A549 (cell line): ENCODE results near the gene PRXL2B. TPM values are rescaled to one million over a fixed set of nuclear protein-coding genes. Genes with fewer than 3 reads are reported as not detected.

Source experiments
- ATAC-seq, 2 experiments: fragments of 200-7000 bp in 1 of 2; fragments of >200 bp in 1 of 2; cut with Nextera tagmentation in 1 of 2; cut with Tn5 transposase in 1 of 2; 3 replicates each; pipeline versions ENCODE4 v1.8.0 to v1.9.1; 2018 to 2020; ENCODE audit warnings: mild to moderate bottlenecking in 1 of 2, moderate library complexity in 1 of 2
- CTCF ChIA-PET: fragments of 300-600 bp; sonication (Branson Sonifier 250); formaldehyde crosslinking; extraction: SDS; loops from one replicate; lab custom pipeline; 2021; ENCODE audit warnings: antibody characterized with exemption, inconsistent platforms; lab: Yijun Ruan, JAX
- POLR2A ChIA-PET: fragments of 350-600 bp; formaldehyde crosslinking; extraction: SDS; loops from one replicate; lab custom pipeline; 2021; ENCODE audit warnings: antibody characterized with exemption, inconsistent platforms; lab: Yijun Ruan, JAX
- DNase-seq, 2 experiments: peaks; one replicate each; pipeline versions ENCODE4 v3.0.0 to v3.0.0-alpha.2; 2011 to 2016; ENCODE audit warnings: low read depth in 1 of 2, low spot score in 1 of 2
- FAIRE-seq: peaks from 2 replicates; lab custom pipeline; 2011; peaks lifted over from hg19 to GRCh38; lab: Jason Lieb, UNC
- H3K27ac ChIP-seq, 2 experiments: fragments of >200 bp; sonication (Bioruptor Twin); formaldehyde crosslinking; 3 replicates each; pipeline ENCODE4 v1.5.1; 2016 to 2017
- H3K4me1 ChIP-seq: fragments of >200 bp; sonication (Bioruptor Twin); formaldehyde crosslinking; 3 replicates; pipeline ENCODE4 v1.6.1; 2016
- H3K4me2 ChIP-seq: fragments of >200 bp; sonication (Bioruptor Twin); formaldehyde crosslinking; 3 replicates; pipeline ENCODE4 v1.6.1; 2016
- H3K4me3 ChIP-seq: fragments of >200 bp; sonication (Bioruptor Twin); formaldehyde crosslinking; 3 replicates; pipeline ENCODE4 v1.5.1; 2016
- H3K9me3 ChIP-seq: fragments of >200 bp; sonication (Bioruptor Twin); formaldehyde crosslinking; 3 replicates; pipeline ENCODE4 v1.6.1; 2016
- CBX2 ChIP-seq: fragments of 200-600 bp; sonication (generic); IDR thresholded peaks from 2 replicates; pipeline ENCODE4 v1.6.1; 2016; ENCODE audit warnings: low read depth, mild to moderate bottlenecking, borderline replicate concordance
- CHD4 ChIP-seq: fragments of 200-600 bp; sonication (generic); IDR thresholded peaks from 2 replicates; pipeline ENCODE4 v1.6.1; 2016; ENCODE audit warnings: antibody characterized with exemption, mild to moderate bottlenecking, borderline replicate concordance
- EHF ChIP-seq: fragments of 250-450 bp; sonication (Bioruptor Pico); IDR thresholded peaks from 2 replicates; pipeline ENCODE4 v1.5.0; 2020; ENCODE audit warnings: mild to moderate bottlenecking
- EHMT2 ChIP-seq: fragments of 200-600 bp; sonication (generic); IDR thresholded peaks from 2 replicates; pipeline ENCODE4 v1.6.1; 2016; ENCODE audit warnings: antibody characterized with exemption, low read depth, mild to moderate bottlenecking, moderate library complexity
- FOSB ChIP-seq: fragments of 250-450 bp; sonication (Bioruptor Pico); IDR thresholded peaks from 2 replicates; pipeline ENCODE4 v1.5.0; 2020; ENCODE audit warnings: mild to moderate bottlenecking, moderate library complexity
- HOXB13 ChIP-seq: fragments of 250-450 bp; sonication (Bioruptor Pico); IDR thresholded peaks from 2 replicates; pipeline ENCODE4 v1.5.0; 2020; ENCODE audit warnings: low read depth, mild to moderate bottlenecking, moderate library complexity
- KDM5A ChIP-seq: fragments of 200-600 bp; sonication (generic); IDR thresholded peaks from 2 replicates; pipeline ENCODE4 v1.6.1; 2016; ENCODE audit warnings: antibody characterized with exemption, mild to moderate bottlenecking
- MYC ChIP-seq: IDR thresholded peaks from 2 replicates; pipeline ENCODE4 v1.6.1; 2012; ENCODE audit warnings: mild to moderate bottlenecking, inconsistent platforms, low read length, improper control_type of control experiment, borderline replicate concordance
- PHF8 ChIP-seq: fragments of 200-600 bp; sonication (generic); IDR thresholded peaks from 2 replicates; pipeline ENCODE4 v1.6.1; 2016; ENCODE audit warnings: low read depth, mild to moderate bottlenecking, antibody characterized with exemption, moderate library complexity, borderline replicate concordance
- POLR2A ChIP-seq: IDR thresholded peaks from 2 replicates; pipeline ENCODE4 v1.6.1; 2012; ENCODE audit warnings: mild to moderate bottlenecking, low read length
- RCOR1 ChIP-seq: fragments of 150-350 bp; IDR thresholded peaks from 2 replicates; pipeline ENCODE4 v1.6.1; 2014; ENCODE audit warnings: antibody characterized with exemption, low read length, low read depth
- TFCP2L1 ChIP-seq: fragments of 250-450 bp; sonication (Bioruptor Pico); IDR thresholded peaks from 2 replicates; pipeline ENCODE4 v1.5.0; 2021; ENCODE audit warnings: mild to moderate bottlenecking
- TP53 ChIP-seq: fragments of 250-450 bp; sonication (Bioruptor Pico); IDR thresholded peaks from 2 replicates; pipeline ENCODE4 v1.5.0; 2021; ENCODE audit warnings: mild to moderate bottlenecking, moderate library complexity
- ZC3H11A ChIP-seq: fragments of 450-650 bp; IDR thresholded peaks from 2 replicates; pipeline ENCODE4 v1.6.1; 2014; ENCODE audit warnings: antibody characterized with exemption, mild to moderate bottlenecking
- ZSCAN20 ChIP-seq: fragments of 250-450 bp; sonication (Bioruptor Pico); IDR thresholded peaks from 2 replicates; pipeline ENCODE4 v1.8.0; 2022; ENCODE audit warnings: mild to moderate bottlenecking, moderate library complexity
- WGBS: methylation state at CpG from one replicate; pipeline ENCODE4 v1.1.6; 2017; ENCODE audit errors: missing lambda C conversion rate; 5-methylcytosine and 5-hydroxymethylcytosine counted together
- polyA plus RNA-seq, 4 experiments: library from polyadenylated mRNA; depleted of rRNA in 3 of 4; stranded (reverse); fragments of >200 nt; fragmentation: RNase III in 1 of 4; extraction: RNeasy Plus Mini Kit Qiagen cat#74134 plus additional on column Dnase treatment in 1 of 4; gene quantifications; 2 replicates in 3 of 4; 3 replicates in 1 of 4; pipeline ENCODE4 v1.2.3, GENCODE V29; 2011 to 2017
- TF ChIP-seq, protein P1 (sequence below): fragments of 150-350 bp; IDR thresholded peaks from 2 replicates; pipeline ENCODE4 v1.6.1; 2014; ENCODE audit warnings: low read depth, mild to moderate bottlenecking, low read length
- TF ChIP-seq, protein P2 (sequence below): IDR thresholded peaks from 2 replicates; pipeline ENCODE4 v1.6.1; 2012; ENCODE audit warnings: low read depth, borderline replicate concordance

The PRXL2B gene
- polyA plus RNA-seq, 2 of the 4 experiments (the other 2 are of a cell fraction) = 4.4 to 16.4 TPM

DNA sequence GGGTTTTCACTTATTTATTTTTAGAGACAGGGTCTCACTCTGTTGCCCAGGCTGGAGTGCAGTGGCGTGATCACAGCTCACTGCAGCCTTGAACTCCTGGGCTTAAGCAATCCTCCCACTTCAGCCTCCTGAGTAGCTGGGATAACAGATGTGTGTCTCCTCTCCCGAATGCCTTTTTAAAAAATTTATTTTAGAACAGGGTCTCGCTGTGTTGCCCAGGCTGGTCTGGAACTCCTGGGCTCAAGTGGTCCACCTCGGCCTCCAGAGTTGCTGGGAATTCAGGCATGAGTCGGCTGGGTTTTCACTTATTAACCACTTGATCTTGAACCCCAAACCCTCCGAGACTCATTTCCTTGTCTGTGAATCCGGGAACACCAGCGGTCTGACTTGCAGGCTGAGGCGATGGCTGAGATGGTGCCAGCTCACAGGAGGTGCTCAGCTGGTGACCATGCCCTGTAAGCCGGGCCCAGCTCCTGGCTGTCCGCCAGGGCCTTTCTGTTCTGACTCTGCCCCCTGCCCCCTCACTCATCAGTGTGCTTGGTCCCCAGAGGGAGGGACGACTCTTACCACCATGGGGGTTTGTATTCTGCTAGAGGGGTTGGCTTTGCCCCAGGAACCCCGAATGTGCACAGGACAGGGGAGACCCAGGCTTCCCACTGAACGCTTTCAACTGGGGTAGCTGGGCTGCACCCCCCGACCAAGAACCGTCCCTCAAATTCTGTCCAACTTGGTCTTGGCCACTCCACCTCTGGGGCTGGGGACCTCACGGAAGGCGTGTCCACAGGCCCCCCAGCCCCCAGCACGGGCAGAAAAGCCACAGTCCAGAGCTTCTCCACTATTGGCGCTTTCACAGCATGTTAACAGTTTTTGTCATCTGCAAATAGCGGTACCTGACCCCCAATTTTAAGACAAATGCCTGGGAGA lies 23.7 kb downstream of the PRXL2B start (continued):
- TF ChIP-seq, protein P1, sequence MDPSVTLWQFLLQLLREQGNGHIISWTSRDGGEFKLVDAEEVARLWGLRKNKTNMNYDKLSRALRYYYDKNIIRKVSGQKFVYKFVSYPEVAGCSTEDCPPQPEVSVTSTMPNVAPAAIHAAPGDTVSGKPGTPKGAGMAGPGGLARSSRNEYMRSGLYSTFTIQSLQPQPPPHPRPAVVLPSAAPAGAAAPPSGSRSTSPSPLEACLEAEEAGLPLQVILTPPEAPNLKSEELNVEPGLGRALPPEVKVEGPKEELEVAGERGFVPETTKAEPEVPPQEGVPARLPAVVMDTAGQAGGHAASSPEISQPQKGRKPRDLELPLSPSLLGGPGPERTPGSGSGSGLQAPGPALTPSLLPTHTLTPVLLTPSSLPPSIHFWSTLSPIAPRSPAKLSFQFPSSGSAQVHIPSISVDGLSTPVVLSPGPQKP = no peak
- no peak for TF ChIP-seq TP53 (CRISPR knock-in tag)
- no peak for TF ChIP-seq POLR2A
- TF ChIP-seq, protein P2, sequence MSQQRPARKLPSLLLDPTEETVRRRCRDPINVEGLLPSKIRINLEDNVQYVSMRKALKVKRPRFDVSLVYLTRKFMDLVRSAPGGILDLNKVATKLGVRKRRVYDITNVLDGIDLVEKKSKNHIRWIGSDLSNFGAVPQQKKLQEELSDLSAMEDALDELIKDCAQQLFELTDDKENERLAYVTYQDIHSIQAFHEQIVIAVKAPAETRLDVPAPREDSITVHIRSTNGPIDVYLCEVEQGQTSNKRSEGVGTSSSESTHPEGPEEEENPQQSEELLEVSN = no peak
- TF ChIP-seq CHD4 = no peak

DNA sequence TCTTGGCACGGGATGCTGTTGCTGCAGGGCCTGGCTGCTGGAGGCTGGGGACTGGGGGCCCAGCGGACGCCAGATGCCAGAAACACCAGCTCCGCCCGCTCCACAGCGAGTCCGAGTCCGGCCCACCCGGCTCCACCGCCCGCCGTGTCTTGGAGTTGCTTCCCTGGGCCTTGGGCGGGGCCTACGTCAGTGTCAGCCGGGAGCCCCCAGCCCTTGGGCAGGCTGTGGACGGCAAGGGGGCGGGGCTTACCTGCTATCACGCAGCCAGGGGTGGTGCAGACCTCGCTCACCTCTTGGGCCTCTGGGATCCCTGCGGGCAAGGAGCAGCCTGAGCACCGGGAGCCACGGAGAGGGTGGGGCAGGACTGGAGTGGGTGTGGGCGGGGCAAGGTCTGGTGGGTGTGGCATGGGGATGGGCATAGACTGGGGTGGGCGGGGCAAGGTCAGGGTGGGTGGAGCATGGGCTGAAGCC lies 24.5 kb downstream of the PRXL2B start:
- ChIA-PET CTCF (no interaction called here), POLR2A (no interaction called here)
- Histone ChIP-seq H3K4me1 (no peaks in the 10 kb centered on the region), H3K4me3 (no peak overlapping the region), H3K9me3 (peaks cover 7% of the 10 kb centered on the region; the same call in 1 of the 3 replicates), H3K4me2 (no peak overlapping the region), H3K27ac (no peak overlapping the region)
- ATAC-seq (peak; percentile 14 to 72; a peak in 3 of 6 replicates), DNase-seq (peak in 1 of 2 experiments; percentile 25), FAIRE-seq (no peak)
- TF ChIP-seq EHMT2 (no peak), ZC3H11A (no peak), KDM5A (no peak), TP53 (CRISPR knock-in tag) (no peak), FOSB (CRISPR knock-in tag) (no peak), HOXB13 (CRISPR knock-in tag) (no peak), TFCP2L1 (CRISPR knock-in tag) (no peak), RCOR1 (no peak), PHF8 (no peak), EHF (CRISPR knock-in tag) (no peak), CBX2 (no peak), ZSCAN20 (CRISPR knock-in tag) (no peak)
- WGBS = 39% methylated on average over 6 of the region's 24 CpGs

DNA sequence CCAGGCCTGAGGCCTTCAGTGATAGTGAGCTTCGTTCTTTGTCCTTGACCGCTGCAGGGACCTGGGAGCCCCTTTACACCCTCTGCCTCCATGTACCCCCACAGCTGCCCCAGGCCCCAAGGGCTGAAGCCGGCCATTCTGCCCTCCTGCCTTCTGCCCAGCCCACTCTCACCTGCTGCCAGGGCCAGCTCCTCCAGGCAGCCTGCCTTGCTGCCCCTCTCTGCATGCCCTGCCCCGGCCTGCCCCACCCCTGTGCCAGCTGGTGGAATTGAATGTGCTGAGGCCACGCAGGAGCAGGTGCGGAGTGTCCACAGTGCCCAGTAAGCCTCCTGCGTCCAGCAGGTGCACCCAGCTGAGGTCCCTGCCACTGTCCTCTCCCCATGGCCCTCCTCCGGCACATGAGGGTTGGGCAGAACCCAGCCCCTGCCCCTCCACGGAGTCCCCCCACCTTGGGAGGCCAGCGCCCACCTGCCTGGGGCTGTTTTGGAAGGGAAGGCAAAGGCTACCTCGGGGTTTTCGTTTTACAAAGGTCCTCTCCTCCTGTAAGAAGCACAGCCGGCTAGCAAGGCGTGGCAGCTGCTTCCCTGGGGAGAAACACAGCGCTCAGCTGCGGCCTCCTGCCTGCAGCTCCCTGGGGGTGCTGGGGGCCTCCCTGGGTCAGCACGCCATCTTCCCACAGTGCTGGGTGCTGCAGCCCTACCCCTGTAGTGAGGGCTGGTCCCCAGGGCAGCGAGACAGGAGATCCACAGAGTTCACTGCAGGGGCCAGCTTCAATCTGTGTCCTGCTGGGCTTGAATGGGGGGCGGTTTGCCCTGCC lies 25.3 kb downstream of the PRXL2B start:
- H3K4me1 ChIP-seq = no peaks in the 10 kb centered on the region
- TF ChIP-seq CBX2 = no peak
- no peak for TF ChIP-seq MYC
- no peak for TF ChIP-seq EHMT2
- ChIA-PET POLR2A (no interaction called here), CTCF (no interaction called here)
- no peak for DNase-seq
- no peak for FAIRE-seq
- H3K4me2 ChIP-seq = no peak overlapping the region
- no peak for ATAC-seq
- no peak overlapping the region for H3K27ac ChIP-seq
- H3K9me3 ChIP-seq = peaks cover 11% of the 10 kb centered on the region; the same call in 1 of the 3 replicates
- 100% methylated on average over 1 of the region's 19 CpGs for WGBS
- no peak overlapping the region for H3K4me3 ChIP-seq
